AG04449 (cell line): Measurements from ENCODE around the gene DYNLT1.

ENCODE experiments used
- CTCF ChIA-PET: fragments of 350-600 bp; formaldehyde crosslinking; extraction: SDS; loops from one replicate; lab custom pipeline; 2021; ENCODE audit warnings: antibody characterized with exemption; lab: Yijun Ruan, JAX
- POLR2A ChIA-PET: fragments of 400-600, 350-600 bp; formaldehyde crosslinking; extraction: SDS; loops from one replicate; lab custom pipeline; 2020; ENCODE audit warnings: antibody characterized with exemption, inconsistent platforms; lab: Yijun Ruan, JAX
- DNase-seq: peaks from one replicate; pipeline ENCODE4 v3.0.0-alpha.2; 2010; ENCODE audit warnings: low read depth, low spot score
- H3K4me3 ChIP-seq: 2 replicates; pipeline ENCODE4 v1.5.1; 2011; ENCODE audit warnings: low read depth, mild to moderate bottlenecking, control low read depth, low read length
- TF ChIP-seq, protein P1 (sequence below): IDR thresholded peaks from one replicate; pipeline ENCODE4 v1.5.1; 2011; ENCODE audit warnings: mild to moderate bottlenecking, moderate library complexity, low read length, control low read depth, inconsistent platforms; ENCODE audit not compliant: insufficient read depth; ENCODE audit errors: missing control alignments

Gene DYNLT1

DNA sequence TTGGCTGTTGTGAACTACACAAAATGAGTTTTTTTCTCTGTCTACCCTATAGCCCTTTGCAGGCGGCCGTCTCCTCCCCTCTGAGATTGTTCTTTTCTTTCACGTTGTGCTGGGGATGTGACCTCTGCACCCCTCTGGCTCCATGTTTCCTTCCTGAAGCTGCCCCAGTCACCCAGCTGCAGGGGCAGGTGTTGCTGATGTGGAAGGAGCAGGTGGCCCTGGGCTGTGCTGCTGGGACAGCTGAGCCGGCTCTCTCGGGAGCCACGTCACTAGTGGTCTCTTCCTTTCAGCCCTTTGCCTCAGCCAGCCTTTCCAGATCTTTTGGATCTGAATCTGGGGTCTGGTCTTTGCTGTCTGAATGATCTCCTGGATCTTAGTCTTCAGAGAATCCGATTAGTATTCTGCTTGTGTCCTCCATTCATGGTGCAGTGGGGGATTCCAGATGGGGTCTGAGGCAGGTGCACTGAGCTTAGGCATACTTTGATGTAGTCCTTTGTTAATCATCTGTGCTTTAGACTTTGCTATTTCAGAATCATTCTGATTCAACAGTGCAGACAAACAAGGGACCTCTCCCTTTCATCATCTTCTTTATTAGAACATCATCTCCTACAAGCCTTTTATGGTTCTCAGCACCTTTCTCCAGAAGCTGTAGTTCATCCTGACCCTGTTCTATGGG is 53.3 kb downstream of the DYNLT1 start:
- TF ChIP-seq, protein P1, sequence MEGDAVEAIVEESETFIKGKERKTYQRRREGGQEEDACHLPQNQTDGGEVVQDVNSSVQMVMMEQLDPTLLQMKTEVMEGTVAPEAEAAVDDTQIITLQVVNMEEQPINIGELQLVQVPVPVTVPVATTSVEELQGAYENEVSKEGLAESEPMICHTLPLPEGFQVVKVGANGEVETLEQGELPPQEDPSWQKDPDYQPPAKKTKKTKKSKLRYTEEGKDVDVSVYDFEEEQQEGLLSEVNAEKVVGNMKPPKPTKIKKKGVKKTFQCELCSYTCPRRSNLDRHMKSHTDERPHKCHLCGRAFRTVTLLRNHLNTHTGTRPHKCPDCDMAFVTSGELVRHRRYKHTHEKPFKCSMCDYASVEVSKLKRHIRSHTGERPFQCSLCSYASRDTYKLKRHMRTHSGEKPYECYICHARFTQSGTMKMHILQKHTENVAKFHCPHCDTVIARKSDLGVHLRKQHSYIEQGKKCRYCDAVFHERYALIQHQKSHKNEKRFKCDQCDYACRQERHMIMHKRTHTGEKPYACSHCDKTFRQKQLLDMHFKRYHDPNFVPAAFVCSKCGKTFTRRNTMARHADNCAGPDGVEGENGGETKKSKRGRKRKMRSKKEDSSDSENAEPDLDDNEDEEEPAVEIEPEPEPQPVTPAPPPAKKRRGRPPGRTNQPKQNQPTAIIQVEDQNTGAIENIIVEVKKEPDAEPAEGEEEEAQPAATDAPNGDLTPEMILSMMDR: no peak
- no peak for DNase-seq
- POLR2A ChIA-PET: no interaction called here
- H3K4me3 ChIP-seq: no peak overlapping the region
- CTCF ChIA-PET: interaction anchor here (0.7 to 11.2 kb wide), 3 partner anchors 14 to 377 kb away, joined by 4 to 92 read pairs (median 6); no protein-coding TSS in a partner anchor

DNA sequence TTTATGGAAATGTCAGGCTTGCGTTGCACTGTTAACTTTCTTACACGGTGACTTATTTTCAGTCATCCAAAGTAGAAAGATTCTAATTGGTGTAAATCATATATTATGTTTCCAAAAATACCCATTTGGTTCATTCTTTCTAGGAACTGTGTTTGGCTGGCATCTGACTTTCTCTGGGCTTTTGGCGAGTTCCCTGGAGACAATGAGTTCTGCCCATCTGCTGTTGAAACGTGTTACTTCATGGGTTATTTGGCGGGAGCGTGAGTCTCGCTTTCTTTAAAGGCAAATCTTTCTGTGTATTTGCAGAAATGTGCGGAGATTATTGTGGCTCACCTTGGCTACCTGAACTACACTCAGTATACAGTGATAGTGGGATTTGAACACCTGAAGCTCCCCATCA is 55.2 kb downstream of the DYNLT1 start:
- TF ChIP-seq, protein P1: no peak
- ChIA-PET CTCF (interaction anchor here (1.8 to 11.2 kb wide), 2 partner anchors 16 to 368 kb away, joined by 8 to 92 read pairs; no protein-coding TSS in a partner anchor), POLR2A (no interaction called here)
- no peak overlapping the region for H3K4me3 ChIP-seq
- DNase-seq: no peak

DNA sequence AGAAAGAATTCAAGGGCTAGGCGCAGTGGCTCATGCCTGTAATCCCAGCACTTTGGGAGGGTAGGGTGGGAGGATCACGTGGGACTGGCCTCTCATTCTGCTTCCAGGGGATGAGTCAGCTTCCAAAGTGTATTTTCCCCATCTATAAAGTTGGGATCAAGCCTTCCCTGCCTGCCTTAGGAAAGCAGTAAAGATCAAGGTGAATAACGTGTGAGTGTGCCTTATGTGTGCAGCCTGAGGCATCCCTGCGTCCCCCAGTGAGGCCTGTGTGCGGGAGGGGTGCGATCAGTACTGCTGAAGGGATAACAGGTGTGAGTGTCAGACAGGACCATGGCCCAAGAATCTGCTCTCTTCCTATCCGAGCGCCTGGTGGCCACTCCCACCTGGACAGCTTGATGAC is 57.9 kb downstream of the DYNLT1 start:
- TF ChIP-seq, protein P1: no peak
- H3K4me3 ChIP-seq: no peak overlapping the region
- POLR2A ChIA-PET: no interaction called here
- no peak for DNase-seq
- CTCF ChIA-PET: interaction anchor here (11.2 kb wide), 1 partner anchor 19 kb away, joined by 92 read pairs; no protein-coding TSS in a partner anchor
